Measurements from ENCODE around the gene MYL6B. TPM values are rescaled to one million over a fixed set of nuclear protein-coding genes. Genes with fewer than 3 reads are reported as not detected.

MYL6B gene
- 124 and 137 TPM in 2 replicates for total RNA-seq

DNA sequence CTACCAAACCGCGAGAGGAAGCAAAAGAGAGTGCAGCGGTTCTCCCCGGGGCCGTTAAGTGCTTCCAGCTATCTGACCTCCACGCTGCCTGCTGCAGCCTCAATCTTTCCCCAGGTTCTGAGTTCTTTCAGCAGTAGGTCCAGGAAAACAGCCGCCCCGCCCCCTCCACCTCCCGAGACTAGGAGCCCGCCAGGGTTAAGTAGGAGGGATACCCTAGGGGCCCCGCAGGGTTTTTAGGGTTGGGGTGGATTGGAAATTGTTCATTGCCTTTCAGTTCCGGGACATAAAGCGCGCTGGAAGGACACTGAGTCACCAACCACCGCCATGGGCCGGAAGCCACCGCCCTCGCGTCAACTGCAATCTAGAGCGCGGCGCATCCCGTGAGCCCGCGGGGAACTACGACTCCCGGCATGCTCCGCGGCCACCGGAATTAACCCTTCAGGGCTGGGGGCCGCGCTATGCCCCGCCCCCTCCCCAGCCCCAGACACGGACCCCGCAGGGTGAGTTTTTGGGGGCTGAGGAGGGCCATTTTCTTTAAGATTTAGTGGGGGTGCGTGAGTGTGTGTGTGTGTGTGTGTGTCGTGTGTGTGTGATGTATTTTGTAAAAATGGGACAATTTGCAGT is at the start of gene MYL6B:
TSS of gene MYL6B (plus strand) at position 456 of the 624 bp plus-strand sequence. CDS start 1,332 bp downstream, outside the sequence.

DNA sequence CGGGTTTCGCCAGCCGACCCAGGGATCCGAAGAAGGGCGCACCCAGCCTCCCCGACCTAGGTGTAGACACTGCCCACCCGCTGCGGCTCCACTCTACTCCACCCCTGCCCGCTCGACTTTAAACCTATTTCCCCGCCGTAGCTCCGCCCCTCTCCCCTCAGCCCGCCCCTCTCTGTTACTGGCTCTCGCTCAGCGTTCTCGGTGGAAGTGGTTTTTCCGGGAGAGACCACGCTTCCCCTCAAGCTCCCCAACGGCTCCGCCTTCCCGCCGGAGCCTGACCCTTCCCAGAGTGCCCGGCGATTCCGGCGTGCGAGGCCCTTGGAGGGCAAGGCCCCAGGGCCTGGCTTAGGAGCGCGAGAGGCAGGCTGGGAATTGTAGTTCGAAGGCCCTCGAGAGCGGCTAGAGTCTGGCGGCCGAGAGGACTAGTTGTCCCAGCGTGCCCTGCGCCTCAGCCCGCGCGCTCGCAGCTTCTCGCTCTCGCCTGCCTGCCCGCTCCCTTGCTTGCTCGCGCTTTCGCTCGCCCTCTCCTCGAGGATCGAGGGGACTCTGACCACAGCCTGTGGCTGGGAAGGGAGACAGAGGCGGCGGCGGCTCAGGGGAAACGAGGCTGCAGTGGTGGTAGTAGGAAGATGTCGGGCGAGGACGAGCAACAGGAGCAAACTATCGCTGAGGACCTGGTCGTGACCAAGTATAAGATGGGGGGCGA is 48.1 kb upstream of the MYL6B start, which contains the start of gene PA2G4:
TSS of gene PA2G4 (plus strand) at position 451 of the 706 bp plus-strand sequence. CDS start at position 630, 179 bp downstream.

DNA sequence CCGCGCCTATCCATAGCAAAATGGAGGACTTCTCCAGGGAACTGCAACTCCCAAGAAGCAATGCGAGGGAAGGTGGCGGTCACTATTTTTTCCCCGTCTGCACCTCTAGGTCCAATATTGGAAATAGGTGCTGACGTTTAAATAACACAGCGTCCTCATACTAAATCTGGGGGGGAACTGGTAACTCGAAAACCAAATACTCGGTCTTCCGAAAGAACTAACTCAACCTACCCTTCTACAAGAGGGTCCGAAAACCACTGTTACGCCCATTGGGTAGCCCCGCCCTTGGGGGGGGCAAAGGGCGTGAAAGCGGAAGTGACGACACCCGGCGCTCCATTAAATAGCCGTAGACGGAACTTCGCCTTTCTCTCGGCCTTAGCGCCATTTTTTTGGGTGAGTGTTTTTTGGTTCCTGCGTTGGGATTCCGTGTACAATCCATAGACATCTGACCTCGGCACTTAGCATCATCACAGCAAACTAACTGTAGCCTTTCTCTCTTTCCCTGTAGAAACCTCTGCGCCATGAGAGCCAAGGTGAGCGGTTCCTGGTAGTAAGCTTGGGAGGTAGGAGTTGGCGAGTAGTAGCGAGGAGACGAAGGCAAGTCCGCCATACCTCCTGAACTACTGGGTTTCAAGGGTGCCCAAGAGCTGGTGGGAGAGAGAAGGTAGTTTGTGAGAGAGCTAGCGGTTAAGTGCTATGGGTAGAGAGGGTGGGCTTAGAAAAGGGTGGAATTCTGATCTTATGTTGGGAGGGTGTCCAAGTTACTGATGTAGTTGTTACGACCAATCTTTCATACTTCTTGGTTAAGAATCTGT is 35.9 kb upstream of the MYL6B start, which contains the start of gene RPL41:
TSS of gene RPL41 (plus strand) at position 367 of the 815 bp plus-strand sequence.

DNA sequence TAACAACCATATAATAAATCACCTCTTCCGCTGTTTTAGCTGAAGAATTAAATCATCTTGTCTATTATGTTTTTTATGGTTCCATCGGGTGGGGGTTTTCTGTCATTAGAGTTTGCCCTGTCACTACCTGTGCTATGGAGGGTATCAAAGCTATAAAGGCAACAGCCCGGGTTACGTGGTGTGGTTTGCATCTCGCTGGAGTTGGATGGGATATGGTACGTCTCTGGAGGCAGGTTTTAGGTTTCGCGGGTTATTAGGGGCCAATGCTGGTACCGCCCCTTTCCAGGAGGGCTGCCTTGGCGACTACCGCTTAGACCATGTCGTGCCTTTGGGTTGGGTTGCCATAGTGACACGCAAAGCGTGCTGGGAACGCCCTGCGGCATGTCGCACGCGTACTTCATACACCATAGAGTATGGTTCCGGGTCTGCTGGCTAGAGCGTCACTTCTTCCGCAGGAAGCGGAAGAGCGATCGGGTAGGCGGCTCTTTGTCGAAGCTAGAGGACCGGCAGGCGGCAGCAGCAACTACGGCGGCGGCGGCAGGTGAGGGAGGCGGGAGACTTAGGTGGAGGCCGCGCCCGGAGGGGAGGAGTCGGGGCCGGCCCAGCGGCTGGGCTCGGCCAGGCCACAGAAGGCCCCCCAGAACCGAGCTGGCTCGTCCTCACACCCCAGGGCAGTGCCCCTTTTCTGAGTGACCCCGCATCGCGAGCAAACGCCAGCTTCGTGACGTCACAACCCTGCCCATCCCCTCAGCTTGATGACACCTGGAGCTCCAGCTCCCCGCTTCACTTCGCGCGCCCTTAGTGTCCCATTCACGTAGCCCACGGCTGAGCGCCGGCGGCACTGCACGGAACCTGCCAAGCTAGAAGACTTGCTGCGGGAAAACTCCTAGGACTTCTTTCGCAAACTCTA is 34.4 kb upstream of the MYL6B start, which contains the start of gene ZC3H10:
TSS of gene ZC3H10 (plus strand) at position 489 of the 910 bp plus-strand sequence. CDS start 2,297 bp downstream, outside the sequence.

DNA sequence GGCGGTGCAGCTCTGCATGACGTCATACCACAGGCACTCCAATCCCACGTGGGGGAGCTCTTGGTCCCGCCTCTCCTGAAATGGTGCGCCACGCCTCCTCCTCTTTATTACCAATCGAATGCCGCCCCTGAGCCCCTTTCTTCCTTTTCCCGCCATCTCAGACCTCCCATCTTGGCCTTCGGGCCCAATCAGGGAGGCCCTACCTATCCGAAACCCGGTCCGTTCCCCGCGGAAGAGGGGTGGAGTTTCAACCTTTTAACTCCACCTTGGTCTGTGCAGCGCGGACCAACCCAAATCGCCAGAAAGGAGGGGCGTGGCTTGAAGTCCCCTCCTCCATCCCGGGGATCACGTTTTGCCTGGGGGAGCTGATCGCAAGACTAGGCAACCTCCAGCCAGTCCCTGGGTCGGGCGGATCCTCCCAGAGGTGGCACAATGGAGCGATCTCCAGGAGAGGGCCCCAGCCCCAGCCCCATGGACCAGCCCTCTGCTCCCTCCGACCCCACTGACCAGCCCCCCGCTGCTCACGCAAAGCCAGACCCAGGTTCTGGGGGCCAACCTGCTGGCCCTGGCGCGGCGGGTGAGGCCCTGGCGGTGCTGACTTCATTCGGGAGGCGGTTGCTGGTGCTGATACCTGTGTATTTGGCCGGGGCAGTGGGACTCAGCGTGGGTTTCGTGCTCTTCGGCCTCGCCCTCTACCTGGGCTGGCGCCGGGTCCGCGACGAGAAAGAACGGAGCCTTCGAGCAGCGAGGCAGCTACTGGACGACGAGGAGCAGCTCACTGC is 24.3 kb upstream of the MYL6B start, which contains the start of gene ESYT1:
TSS of gene ESYT1 (plus strand) at position 380 of the 782 bp plus-strand sequence. CDS start at position 433, 53 bp downstream.

DNA sequence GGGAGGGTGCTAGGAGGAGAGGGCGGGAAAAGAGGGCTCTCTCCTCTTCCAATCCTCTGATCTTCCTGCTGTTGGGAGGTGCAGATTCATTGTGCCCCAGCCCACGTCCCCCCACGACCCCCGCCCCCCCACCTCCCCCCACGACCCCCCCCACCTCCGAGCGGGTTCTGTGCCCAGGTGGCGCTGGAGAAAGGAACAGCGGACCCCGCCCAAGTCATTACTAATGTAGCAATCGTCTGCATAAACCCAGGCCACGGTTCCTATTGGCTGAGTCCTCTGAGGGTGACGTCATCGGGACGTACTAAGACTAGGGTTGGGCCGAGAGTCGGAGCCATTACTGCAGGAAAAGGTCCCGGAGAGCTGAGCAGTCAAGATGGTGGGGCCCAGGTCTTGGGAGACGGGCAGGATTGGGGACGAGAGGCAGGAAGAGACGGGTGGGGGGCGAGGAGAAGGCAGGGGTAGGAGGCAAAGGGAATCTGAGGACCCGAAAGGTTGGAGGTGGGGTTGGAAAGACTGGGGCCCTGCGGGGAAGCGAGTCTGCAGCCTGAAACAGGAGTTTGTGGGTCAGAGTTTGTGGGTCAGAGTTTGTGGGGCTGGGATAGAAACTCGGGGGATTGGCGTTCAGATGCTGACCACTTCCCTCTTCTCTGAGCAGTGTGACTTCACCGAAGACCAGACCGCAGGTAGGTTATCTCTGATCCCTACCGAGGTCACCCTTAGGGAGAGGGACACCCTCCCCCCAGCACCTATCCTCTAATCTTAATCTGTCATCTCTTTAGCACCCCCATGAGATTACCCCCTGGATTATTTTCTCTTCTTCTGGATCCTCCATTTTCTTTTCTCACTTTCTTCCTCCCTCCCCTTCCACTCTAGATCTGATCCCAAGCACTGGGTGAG is 5.9 kb downstream of the MYL6B start, which contains the start of gene MYL6:
TSS of gene MYL6 (plus strand) at position 331 of the 897 bp plus-strand sequence. CDS start at position 374, 43 bp downstream.

DNA sequence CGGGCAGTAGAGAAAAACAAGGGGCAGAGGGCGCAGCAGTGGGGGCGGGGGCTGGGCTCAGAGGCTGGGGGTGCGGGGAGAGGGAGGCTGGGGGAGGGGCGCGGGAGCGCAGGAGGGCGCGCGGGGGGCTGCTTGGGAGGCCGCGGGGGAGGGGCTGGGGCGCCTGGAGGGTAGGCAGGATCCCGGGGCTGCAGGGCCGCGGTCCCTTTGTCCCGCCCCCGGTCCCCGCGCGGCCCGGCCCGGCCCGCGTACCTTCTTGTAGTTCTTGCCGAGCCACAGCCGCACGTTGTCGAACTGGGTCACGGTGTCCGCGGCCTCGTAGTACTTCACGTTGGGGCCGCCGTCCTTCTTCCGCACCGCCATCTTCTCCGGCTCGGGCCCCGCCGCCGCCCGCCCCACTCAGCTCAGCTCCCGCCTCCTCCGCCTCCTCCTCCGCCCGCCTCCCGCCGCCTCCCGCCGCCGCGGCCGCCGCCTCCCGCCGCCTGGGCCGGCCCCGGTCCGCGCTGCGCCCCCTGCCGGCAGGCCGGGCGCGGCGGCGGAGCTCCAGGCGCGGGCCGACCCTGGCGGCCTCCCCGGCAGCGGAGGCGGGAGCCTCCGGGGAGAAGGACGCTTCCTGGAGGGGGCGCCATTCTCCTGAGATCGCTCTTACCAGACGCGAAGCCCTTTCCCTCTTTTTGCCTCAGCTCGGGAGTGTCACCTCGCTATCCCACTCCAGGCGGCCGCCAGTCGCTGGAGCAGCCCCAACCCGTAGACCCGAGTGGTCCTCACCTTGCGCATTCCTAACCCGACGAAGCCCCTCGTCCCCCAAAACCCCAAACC is 36.9 kb downstream of the MYL6B start, which contains the start of gene SMARCC2:
TSS of gene SMARCC2 (minus strand) at position 385 of the 819 bp plus-strand sequence. CDS start at position 363, 22 bp downstream.

Other genes starting within 250 kb of the MYL6B start
- 29.8 and 43.8 TPM in 2 replicates for gene PYM1, start 224.7 kb upstream of the MYL6B start, total RNA-seq
- gene DGKA, start 221.4 kb upstream of the MYL6B start, total RNA-seq: 36.4 and 38.0 TPM in 2 replicates
- 0.43 and 1.3 TPM in 2 replicates for gene PMEL, start 186.5 kb upstream of the MYL6B start, total RNA-seq
- 4.5 and 6.8 TPM in 2 replicates for gene CDK2, start 185.8 kb upstream of the MYL6B start, total RNA-seq
- 37.5 and 43.0 TPM in 2 replicates for gene RAB5B, start 178.5 kb upstream of the MYL6B start, total RNA-seq
- 12.2 and 13.1 TPM in 2 replicates for gene SUOX, start 155.3 kb upstream of the MYL6B start, total RNA-seq
- gene IKZF4, start 131.5 kb upstream of the MYL6B start, total RNA-seq: 1.4 and 1.6 TPM in 2 replicates
- gene RPS26, start 110.7 kb upstream of the MYL6B start, total RNA-seq: 94.3 and 144 TPM in 2 replicates
- 0.63 and 0.94 TPM in 2 replicates for gene ERBB3, start 72.4 kb upstream of the MYL6B start, total RNA-seq
- gene PA2G4, start 48.0 kb upstream of the MYL6B start, total RNA-seq: 86.1 and 108 TPM in 2 replicates
- gene RPL41, start 36.0 kb upstream of the MYL6B start, total RNA-seq: 3,876 and 6,422 TPM in 2 replicates
- 6.0 and 8.2 TPM in 2 replicates for gene ZC3H10, start 34.3 kb upstream of the MYL6B start, total RNA-seq
- 138 and 202 TPM in 2 replicates for gene ESYT1, start 24.3 kb upstream of the MYL6B start, total RNA-seq
- gene MYL6, start 5.8 kb downstream of the MYL6B start, total RNA-seq: 2,436 and 3,376 TPM in 2 replicates
- gene SMARCC2, start 36.9 kb downstream of the MYL6B start, total RNA-seq: 46.7 and 55.5 TPM in 2 replicates
- gene RNF41, start 69.3 kb downstream of the MYL6B start, total RNA-seq: 81.8 and 103 TPM in 2 replicates
- 26.0 and 27.6 TPM in 2 replicates for gene NABP2, start 71.8 kb downstream of the MYL6B start, total RNA-seq
- 0.26 and 0.47 TPM in 2 replicates for gene SLC39A5, start 77.5 kb downstream of the MYL6B start, total RNA-seq
- 8.4 and 15.8 TPM in 2 replicates for gene ANKRD52, start 105.8 kb downstream of the MYL6B start, total RNA-seq
- gene COQ10A, start 114.4 kb downstream of the MYL6B start, total RNA-seq: 9.1 and 10.2 TPM in 2 replicates
- 55.3 and 69.0 TPM in 2 replicates for gene CS, start 147.7 kb downstream of the MYL6B start, total RNA-seq
- 68.4 and 84.2 TPM in 2 replicates for gene CNPY2, start 163.4 kb downstream of the MYL6B start, total RNA-seq
- gene PAN2, start 181.4 kb downstream of the MYL6B start, total RNA-seq: 21.8 and 27.2 TPM in 2 replicates
- gene IL23A, start 186.3 kb downstream of the MYL6B start, total RNA-seq: 0.09 TPM in 1 of 2 replicates, not detected in the other
- gene STAT2, start 207.5 kb downstream of the MYL6B start, total RNA-seq: 276 and 289 TPM in 2 replicates
- not detected in 2 replicates for gene APOF, start 210.3 kb downstream of the MYL6B start, total RNA-seq